H1 (cell line): ENCODE data around the gene NT5C. TPM values are rescaled to one million over a fixed set of nuclear protein-coding genes. Genes with fewer than 3 reads are reported as not detected.

ENCODE experiments used
- ASH2L ChIP-seq: fragments of 200-600, 300-600 bp; sonication (generic); IDR thresholded peaks from one replicate; pipeline ENCODE4 v1.7.1; 2017; ENCODE audit warnings: low read length
- CTBP2 ChIP-seq: IDR thresholded peaks from 2 replicates; pipeline ENCODE4 v1.7.0; 2011; ENCODE audit warnings: borderline replicate concordance, mild to moderate bottlenecking, moderate library complexity, mixed read lengths, low read length; ENCODE audit not compliant: insufficient read depth, insufficient read length
- E2F6 ChIP-seq: IDR thresholded peaks from 2 replicates; pipeline ENCODE4 v1.6.1; 2012; ENCODE audit warnings: inconsistent platforms
- KDM1A ChIP-seq: fragments of 200-600, 300-600 bp; sonication (generic); IDR thresholded peaks from 2 replicates; pipeline ENCODE4 v1.7.1; 2016; ENCODE audit warnings: mild to moderate bottlenecking, low read length, borderline replicate concordance
- NRF1 ChIP-seq: IDR thresholded peaks from 2 replicates; pipeline ENCODE4 v1.6.1; 2011; ENCODE audit warnings: mild to moderate bottlenecking, low read depth, low read length, improper control_type of control experiment
- RBBP5 ChIP-seq: IDR thresholded peaks from 2 replicates; pipeline ENCODE4 v1.7.1; 2012; ENCODE audit warnings: low read depth, mild to moderate bottlenecking, inconsistent platforms, low read length, moderate library complexity, borderline replicate concordance
- SIX5 ChIP-seq: IDR thresholded peaks from 2 replicates; pipeline ENCODE4 v1.6.1; 2011; ENCODE audit warnings: mild to moderate bottlenecking, low read depth, low read length
- SRF ChIP-seq: IDR thresholded peaks from 2 replicates; pipeline ENCODE4 v1.6.1; 2011; ENCODE audit warnings: mild to moderate bottlenecking, low read depth, low read length, moderate library complexity
- TBP ChIP-seq: IDR thresholded peaks from 2 replicates; pipeline ENCODE4 v1.6.1; 2011; ENCODE audit warnings: low read depth, low read length, improper control_type of control experiment
- polyA plus RNA-seq, 7 experiments: library from polyadenylated mRNA; depleted of rRNA in 3 of 7; stranded (reverse) in 5 of 7; unstranded in 2 of 7; fragments of >200 nt in 5 of 7; fragments of 200-250 nt in 2 of 7; gene quantifications; 1 replicate in 5 of 7; 2 replicates in 1 of 7; 4 replicates in 1 of 7; pipeline versions ENCODE4 v1.2.1 to v1.2.3, GENCODE V29; 2011 to 2013; ENCODE audit warnings: missing spikeins in 2 of 7, mixed read lengths in 2 of 7
- total RNA-seq: library from RNA; stranded (reverse); fragmentation: NEBNext Ultra II Directional; extraction: Animal tissue kit (Norgen Biotek cat#: 25700); gene quantifications from 2 replicates; pipeline ENCODE4 v1.2.1, GENCODE V29; 2021

The NT5C gene
- total and polyA plus RNA-seq, 2 of the 8 experiments (the other 6 are each of a cell fraction or from before 2014, with no cell fraction given): 52.1 to 66.4 TPM

GRCh38 chr17:75152922-75153779, 21.6 kb upstream of the NT5C start (continued):
- TF ChIP-seq NRF1 (no peak), E2F6 (no peak), TBP (peak; percentile 26; the same call in 1 of the 2 replicates), ASH2L (peak; percentile 7), CTBP2 (no peak), SRF (no peak), SIX5 (no peak), RBBP5 (no peak), KDM1A (no peak)
